ENCODE measurements around the gene SLC44A2. TPM values are rescaled to one million over a fixed set of nuclear protein-coding genes. Genes with fewer than 3 reads are reported as not detected.

Gene SLC44A2
- total and polyA plus RNA-seq, 3 experiments from 2014 or later, result 70.5 to 285 (median 88.2) TPM

- H3K36me3 ChIP-seq (ENCODE audit: insufficient read depth, low read length), result peaks cover 53% of the 10 kb centered on the region
- peaks cover 0 to 2% of the 10 kb centered on the region in 2 donors for H3K27me3 Mint-ChIP-seq
- no peak overlapping the region for H3K27ac ChIP-seq (ENCODE audit: low read depth, low read length)
- H3K9me3 ChIP-seq (ENCODE audit: low read length), result no peaks in the 10 kb centered on the region
- no peak for DNase-seq
- peaks cover 16 to 86% (median 19%) of the 10 kb centered on the region in 3 donors for H3K36me3 Mint-ChIP-seq
- H3K27ac Mint-ChIP-seq, result peak overlapping the region in 7 of 8 donors; percentile 14 to 96 (median 80)
- H3K4me1 ChIP-seq (ENCODE audit: insufficient read depth, low read length), result peaks cover 4% of the 10 kb centered on the region
- no peaks in the 10 kb centered on the region for H3K27me3 ChIP-seq (ENCODE audit: insufficient read depth, low read length, poor library complexity, severe bottlenecking)
- ChIA-PET CTCF (no interaction called here), POLR2A (no interaction called here)
- no peak overlapping the region for H3K4me3 ChIP-seq (ENCODE audit: low read length)
- H3K9me3 Mint-ChIP-seq, result no peaks in the 10 kb centered on the region
- H3K4me3 Mint-ChIP-seq, result no peak overlapping the region
- peaks cover 0 to 15% (median 8%) of the 10 kb centered on the region in 3 donors for H3K4me1 Mint-ChIP-seq
Observed at GRCh38 chr19:10637894-10638293, 12.5 kb downstream of the SLC44A2 start.

GRCh38 chr19:10639836-10640235, 14.5 kb downstream of the SLC44A2 start:
- Histone ChIP-seq H3K27ac (ENCODE audit: low read depth, low read length) (no peak overlapping the region), H3K27me3 (ENCODE audit: insufficient read depth, low read length, poor library complexity, severe bottlenecking) (no peaks in the 10 kb centered on the region), H3K9me3 (ENCODE audit: low read length) (no peaks in the 10 kb centered on the region), H3K4me3 (ENCODE audit: low read length) (no peak overlapping the region), H3K36me3 (ENCODE audit: insufficient read depth, low read length) (peaks cover 46% of the 10 kb centered on the region), H3K4me1 (ENCODE audit: insufficient read depth, low read length) (peaks cover 21% of the 10 kb centered on the region)
- DNase-seq, result no peak
- Mint-ChIP-seq H3K4me1 (peaks cover 15 to 33% (median 18%) of the 10 kb centered on the region in 3 donors), H3K36me3 (peaks cover 16 to 86% (median 18%) of the 10 kb centered on the region in 3 donors), H3K27ac (peak overlapping the region in 3 of 8 donors; percentile 39 to 82 (median 77)), H3K4me3 (no peak overlapping the region), H3K9me3 (no peaks in the 10 kb centered on the region), H3K27me3 (peaks cover 0 to 2% of the 10 kb centered on the region in 2 donors)
- ChIA-PET CTCF (interaction anchor here (15.7 kb wide), 1 partner anchor 59 kb away, joined by 371 read pairs; no protein-coding TSS in a partner anchor), POLR2A (interaction anchor here (0.7 to 1.1 kb wide), 3 partner anchors 35 to 446 kb away, joined by 3 to 4 read pairs (median 4); no protein-coding TSS in a partner anchor)

- Histone ChIP-seq H3K9me3 (ENCODE audit: low read length) (no peaks in the 10 kb centered on the region), H3K36me3 (ENCODE audit: insufficient read depth, low read length) (peaks cover 41% of the 10 kb centered on the region), H3K27ac (ENCODE audit: low read depth, low read length) (no peak overlapping the region), H3K4me3 (ENCODE audit: low read length) (no peak overlapping the region), H3K4me1 (ENCODE audit: insufficient read depth, low read length) (peaks cover 22% of the 10 kb centered on the region), H3K27me3 (ENCODE audit: insufficient read depth, low read length, poor library complexity, severe bottlenecking) (no peaks in the 10 kb centered on the region)
- H3K27me3 Mint-ChIP-seq, result peaks cover 0 to 2% of the 10 kb centered on the region in 2 donors
- DNase-seq, result no peak
- peaks cover 14 to 81% (median 16%) of the 10 kb centered on the region in 3 donors for H3K36me3 Mint-ChIP-seq
- H3K9me3 Mint-ChIP-seq, result no peaks in the 10 kb centered on the region
- H3K4me1 Mint-ChIP-seq, result peaks cover 16 to 33% (median 18%) of the 10 kb centered on the region in 3 donors
- peak overlapping the region in 2 of 8 donors; percentile 17 to 73 for H3K27ac Mint-ChIP-seq
- H3K4me3 Mint-ChIP-seq, result no peak overlapping the region
- ChIA-PET POLR2A (interaction anchor here (0.7 to 1.1 kb wide), 2 partner anchors 36 to 43 kb away, joined by 3 to 4 read pairs; no protein-coding TSS in a partner anchor), CTCF (interaction anchor here (15.7 kb wide), 1 partner anchor 60 kb away, joined by 371 read pairs; no protein-coding TSS in a partner anchor)
Observed at GRCh38 chr19:10640361-10640760, 15.0 kb downstream of the SLC44A2 start.

DNA sequence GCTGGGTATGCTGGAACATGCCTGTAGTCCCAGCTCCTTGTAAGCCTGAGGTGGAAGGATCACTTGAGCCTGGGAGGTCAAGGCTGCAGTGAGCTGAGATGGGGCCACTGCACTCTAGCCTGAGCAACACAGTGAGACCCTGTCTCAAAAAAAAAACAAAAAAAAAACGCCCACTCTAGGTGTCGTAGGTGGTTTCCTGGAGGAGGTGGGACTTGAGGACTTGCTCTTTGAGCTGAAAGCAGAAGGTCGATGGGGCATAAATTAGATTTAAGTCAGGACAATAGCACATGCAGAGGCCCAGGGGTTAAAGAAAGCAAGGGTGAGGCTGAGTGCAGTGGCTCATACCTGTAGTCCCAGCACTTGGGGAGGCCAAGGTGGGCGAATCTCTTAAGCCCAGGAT, 15.9 kb downstream of the SLC44A2 start:
- Histone ChIP-seq H3K4me3 (ENCODE audit: low read length) (no peak overlapping the region), H3K27ac (ENCODE audit: low read depth, low read length) (no peak overlapping the region), H3K4me1 (ENCODE audit: insufficient read depth, low read length) (peaks cover 22% of the 10 kb centered on the region), H3K9me3 (ENCODE audit: low read length) (no peaks in the 10 kb centered on the region), H3K36me3 (ENCODE audit: insufficient read depth, low read length) (peaks cover 32% of the 10 kb centered on the region), H3K27me3 (ENCODE audit: insufficient read depth, low read length, poor library complexity, severe bottlenecking) (no peaks in the 10 kb centered on the region)
- Mint-ChIP-seq H3K27ac (peak overlapping the region in 2 of 8 donors; percentile 29), H3K4me3 (no peak overlapping the region), H3K4me1 (peaks cover 16 to 30% (median 18%) of the 10 kb centered on the region in 3 donors), H3K27me3 (peaks cover 0 to 2% of the 10 kb centered on the region in 2 donors), H3K9me3 (no peaks in the 10 kb centered on the region), H3K36me3 (peaks cover 12 to 73% (median 14%) of the 10 kb centered on the region in 3 donors)
- ChIA-PET CTCF (interaction anchor here (1.0 to 15.7 kb wide), 2 partner anchors 58 to 61 kb away, joined by 3 to 371 read pairs; no protein-coding TSS in a partner anchor), POLR2A (interaction anchor here (0.7 to 1.1 kb wide), 3 partner anchors 37 to 157 kb away, joined by 3 to 4 read pairs (median 3); no protein-coding TSS in a partner anchor)
- no peak for DNase-seq

GRCh38 chr19:10642473-10643171, 17.3 kb downstream of the SLC44A2 start:
- Histone ChIP-seq H3K4me1 (ENCODE audit: insufficient read depth, low read length) (peaks cover 22% of the 10 kb centered on the region), H3K27ac (ENCODE audit: low read depth, low read length) (no peak overlapping the region), H3K9me3 (ENCODE audit: low read length) (no peaks in the 10 kb centered on the region), H3K4me3 (ENCODE audit: low read length) (no peak overlapping the region), H3K36me3 (ENCODE audit: insufficient read depth, low read length) (peaks cover 18% of the 10 kb centered on the region), H3K27me3 (ENCODE audit: insufficient read depth, low read length, poor library complexity, severe bottlenecking) (no peaks in the 10 kb centered on the region)
- Mint-ChIP-seq H3K4me3 (no peak overlapping the region), H3K27ac (peak overlapping the region in 4 of 8 donors; percentile 33 to 85 (median 62)), H3K9me3 (no peaks in the 10 kb centered on the region), H3K4me1 (peaks cover 16 to 29% (median 17%) of the 10 kb centered on the region in 3 donors), H3K27me3 (peaks cover 0 to 2% of the 10 kb centered on the region in 2 donors), H3K36me3 (peaks cover 9 to 59% (median 10%) of the 10 kb centered on the region in 3 donors)
- ChIA-PET POLR2A (no interaction called here), CTCF (interaction anchor here (0.5 to 15.7 kb wide), 3 partner anchors 48 to 275 kb away, joined by 3 to 371 read pairs (median 33); no protein-coding TSS in a partner anchor)
- DNase-seq, result no peak

DNA sequence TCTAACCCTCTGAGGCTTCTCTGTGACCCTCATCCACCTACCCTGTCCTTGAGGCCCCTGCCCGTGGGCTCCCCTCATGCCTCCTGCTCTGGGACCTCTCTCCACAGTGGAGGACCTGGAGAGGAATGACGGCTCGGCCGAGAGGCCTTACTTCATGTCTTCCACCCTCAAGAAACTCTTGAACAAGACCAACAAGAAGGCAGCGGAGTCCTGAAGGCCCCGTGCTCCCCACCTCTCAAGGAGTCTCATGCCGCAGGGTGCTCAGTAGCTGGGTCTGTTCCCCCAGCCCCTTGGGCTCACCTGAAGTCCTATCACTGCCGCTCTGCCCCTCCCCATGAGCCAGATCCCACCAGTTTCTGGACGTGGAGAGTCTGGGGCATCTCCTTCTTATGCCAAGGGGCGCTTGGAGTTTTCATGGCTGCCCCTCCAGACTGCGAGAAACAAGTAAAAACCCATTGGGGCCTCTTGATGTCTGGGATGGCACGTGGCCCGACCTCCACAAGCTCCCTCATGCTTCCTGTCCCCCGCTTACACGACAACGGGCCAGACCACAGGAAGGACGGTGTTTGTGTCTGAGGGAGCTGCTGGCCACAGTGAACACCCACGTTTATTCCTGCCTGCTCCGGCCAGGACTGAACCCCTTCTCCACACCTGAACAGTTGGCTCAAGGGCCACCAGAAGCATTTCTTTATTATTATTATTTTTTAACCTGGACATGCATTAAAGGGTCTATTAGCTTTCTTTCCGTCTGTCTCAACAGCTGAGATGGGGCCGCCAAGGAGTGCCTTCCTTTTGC, 18.0 kb downstream of the SLC44A2 start:
- Histone ChIP-seq H3K4me1 (ENCODE audit: insufficient read depth, low read length) (peaks cover 22% of the 10 kb centered on the region), H3K9me3 (ENCODE audit: low read length) (no peaks in the 10 kb centered on the region), H3K27ac (ENCODE audit: low read depth, low read length) (no peak overlapping the region), H3K4me3 (ENCODE audit: low read length) (no peak overlapping the region), H3K27me3 (ENCODE audit: insufficient read depth, low read length, poor library complexity, severe bottlenecking) (no peaks in the 10 kb centered on the region), H3K36me3 (ENCODE audit: insufficient read depth, low read length) (peaks cover 11% of the 10 kb centered on the region)
- ChIA-PET POLR2A (interaction anchor here (1.6 to 3.1 kb wide), 2 partner anchors 40 to 98 kb away, joined by 3 to 28 read pairs; no protein-coding TSS in a partner anchor), CTCF (interaction anchor here (0.5 to 15.7 kb wide), 15 partner anchors 17 to 274 kb away, joined by 3 to 371 read pairs (median 10); partner anchors contain the start of genes KEAP1 and QTRT1)
- Mint-ChIP-seq H3K27ac (peak overlapping the region in 7 of 8 donors; percentile 59 to 92 (median 82)), H3K4me3 (peak overlapping the region in 1 of 7 donors; percentile 33), H3K9me3 (no peaks in the 10 kb centered on the region), H3K27me3 (peaks cover 0 to 2% of the 10 kb centered on the region in 2 donors), H3K4me1 (peaks cover 14 to 24% (median 16%) of the 10 kb centered on the region in 3 donors), H3K36me3 (peaks cover 4 to 52% (median 4%) of the 10 kb centered on the region in 3 donors)
- DNase-seq, result no peak

- Histone ChIP-seq H3K27ac (ENCODE audit: low read depth, low read length) (no peak overlapping the region), H3K27me3 (ENCODE audit: insufficient read depth, low read length, poor library complexity, severe bottlenecking) (no peaks in the 10 kb centered on the region), H3K4me1 (ENCODE audit: insufficient read depth, low read length) (peaks cover 22% of the 10 kb centered on the region), H3K36me3 (ENCODE audit: insufficient read depth, low read length) (peaks cover 10% of the 10 kb centered on the region), H3K4me3 (ENCODE audit: low read length) (no peak overlapping the region), H3K9me3 (ENCODE audit: low read length) (no peaks in the 10 kb centered on the region)
- POLR2A ChIA-PET, result interaction anchor here (1.5 to 3.1 kb wide), 3 partner anchors 41 to 99 kb away, joined by 3 to 28 read pairs (median 24); no protein-coding TSS in a partner anchor
- Mint-ChIP-seq H3K4me1 (peaks cover 16 to 24% (median 16%) of the 10 kb centered on the region in 3 donors), H3K9me3 (no peaks in the 10 kb centered on the region), H3K27me3 (peaks cover 0 to 2% of the 10 kb centered on the region in 2 donors), H3K36me3 (peaks cover 4 to 50% (median 4%) of the 10 kb centered on the region in 3 donors), H3K4me3 (no peak overlapping the region), H3K27ac (peak overlapping the region in 6 of 8 donors; percentile 21 to 92 (median 82))
- no peak for DNase-seq
- CTCF ChIA-PET, result interaction anchor here (0.8 to 15.7 kb wide), 28 partner anchors 17 to 241 kb away, joined by 3 to 371 read pairs (median 6); partner anchors contain the start of genes CDC37, KEAP1 and QTRT1
Observed at GRCh38 chr19:10643968-10644259, 18.6 kb downstream of the SLC44A2 start.
